HG03196 (cell line): Measurements from ENCODE around the gene ATP9B.

Experiments
- ATAC-seq: cut with Tn5 transposase; IDR thresholded peaks from one replicate; pipeline ENCODE4 v1.9.1; 2021; ENCODE audit not compliant: unreplicated experiment

The ATP9B gene

DNA sequence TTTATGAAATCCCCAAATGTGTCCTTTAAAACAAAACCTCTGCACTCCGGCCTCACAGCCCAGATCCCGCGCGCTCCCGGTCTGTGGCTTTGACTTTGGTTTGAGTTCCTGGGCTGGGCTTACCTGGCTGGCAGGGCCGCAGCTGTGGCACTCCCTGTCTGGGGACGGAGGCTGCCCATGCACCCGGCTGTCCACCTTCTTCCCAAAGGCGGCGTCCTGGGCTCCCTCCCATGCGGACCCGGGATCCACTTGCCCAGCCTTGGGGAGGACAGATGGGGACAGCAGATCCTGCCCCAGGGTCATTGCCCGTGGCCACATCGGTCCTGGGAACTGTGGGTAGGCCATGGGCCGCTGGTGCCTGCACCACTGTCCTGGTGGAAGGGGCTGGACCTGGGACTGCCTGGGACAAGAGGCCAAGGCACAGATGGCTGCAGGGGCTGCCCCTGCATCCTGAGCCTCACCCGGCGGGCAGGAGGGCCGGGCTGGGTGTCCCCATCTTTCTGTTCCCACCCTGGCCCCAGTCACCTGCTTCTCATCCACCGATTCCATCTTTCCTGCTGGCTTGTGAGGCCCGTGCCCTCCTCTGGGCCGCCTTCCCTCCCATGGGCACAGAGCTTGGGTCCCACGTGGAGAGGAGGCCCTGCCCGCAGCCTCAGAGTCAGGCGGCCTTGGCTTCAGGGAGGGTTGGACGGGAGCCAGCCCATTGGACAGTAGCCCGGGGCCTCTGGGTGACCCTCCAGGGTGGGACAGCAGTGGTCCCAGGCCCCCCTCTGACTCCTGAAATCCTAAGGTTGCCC lies 354.2 kb downstream of the ATP9B start:
- ATAC-seq = no peak

DNA sequence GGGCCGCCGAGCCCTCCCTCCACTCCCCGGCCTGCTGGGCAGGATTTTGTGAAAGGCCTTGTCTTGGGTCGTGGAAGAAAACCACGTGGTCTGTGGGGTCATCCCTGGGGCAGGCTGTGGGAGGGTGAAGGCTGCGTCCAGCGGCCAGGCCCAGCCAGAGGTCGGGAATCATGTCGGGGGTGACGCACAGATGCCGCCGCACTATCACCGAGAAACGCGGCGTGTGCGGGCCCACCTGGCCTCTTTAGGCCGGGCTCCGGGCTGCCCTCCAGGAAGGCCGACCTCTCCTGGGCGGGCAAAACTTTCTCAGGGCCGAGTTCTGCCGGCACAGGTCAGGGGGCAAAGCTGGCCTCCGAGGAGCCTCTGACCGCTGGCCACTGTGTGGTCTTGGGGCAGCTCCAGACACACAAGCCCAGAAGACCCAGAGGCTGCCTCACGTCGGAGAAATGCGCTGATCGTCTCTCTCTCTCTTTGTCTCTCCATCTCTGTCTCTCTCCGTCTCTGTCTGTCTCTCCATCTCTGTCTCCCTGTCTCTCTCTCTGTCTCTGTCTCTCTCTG lies 354.9 kb downstream of the ATP9B start:
- ATAC-seq = no peak

GRCh38 chr18:79424880-79425568 lies 355.8 kb downstream of the ATP9B start:
- ATAC-seq = no peak

GRCh38 chr18:79425569-79425886 lies 356.3 kb downstream of the ATP9B start:
- no peak for ATAC-seq

GRCh38 chr18:79426376-79427300 lies 357.4 kb downstream of the ATP9B start:
- ATAC-seq = no peak

DNA sequence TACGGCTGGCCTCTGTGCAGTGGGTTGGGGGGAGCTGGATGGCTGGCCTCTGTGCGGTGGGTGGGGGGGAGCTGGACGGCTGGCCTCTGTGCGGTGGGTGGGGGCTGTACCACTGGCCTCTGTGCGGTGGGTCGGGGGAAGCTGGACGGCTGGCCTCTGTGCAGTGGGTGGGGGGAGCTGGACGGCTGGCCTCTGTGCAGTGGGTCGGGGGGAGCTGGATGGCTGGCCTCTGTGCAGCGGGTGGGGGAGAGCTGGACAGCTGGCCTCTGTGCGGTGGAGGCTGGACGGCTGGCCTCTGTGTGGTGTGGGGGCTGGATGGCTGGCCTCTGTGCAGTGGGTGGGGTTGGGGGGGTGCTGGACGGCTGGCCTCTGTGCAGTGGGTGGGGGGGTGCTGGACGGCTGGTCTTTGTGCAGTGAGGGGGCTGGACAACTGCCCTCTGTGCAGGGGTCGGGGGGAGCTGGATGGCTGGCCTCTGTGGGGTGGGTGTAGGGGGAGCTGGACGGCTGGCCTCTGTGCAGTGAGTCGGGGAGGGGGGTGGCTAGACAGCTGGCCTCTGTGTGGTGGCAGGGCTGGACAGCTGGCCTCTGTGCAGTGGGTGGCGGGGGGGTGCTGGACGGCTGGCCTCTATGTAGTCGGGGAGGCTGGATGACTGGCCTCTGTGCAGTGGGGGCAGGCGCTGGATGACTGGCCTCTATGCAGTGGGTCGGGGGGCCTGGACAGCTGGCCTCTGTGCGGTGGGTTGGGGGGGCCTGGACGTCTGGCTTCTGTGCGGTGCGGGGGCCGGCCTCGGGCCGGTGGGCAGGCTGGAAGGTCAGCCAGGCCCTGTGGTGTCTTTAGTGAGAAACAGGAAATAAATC lies 358.4 kb downstream of the ATP9B start:
- ATAC-seq = no peak
